GM21528 (cell line): ENCODE data around the gene ANXA1.

Source experiments
- ATAC-seq: cut with Tn5 transposase; IDR thresholded peaks from one replicate; pipeline ENCODE4 v1.9.1; 2021; ENCODE audit warnings: mild to moderate bottlenecking, moderate library complexity; ENCODE audit not compliant: unreplicated experiment, low FRiP score

ANXA1 gene

DNA sequence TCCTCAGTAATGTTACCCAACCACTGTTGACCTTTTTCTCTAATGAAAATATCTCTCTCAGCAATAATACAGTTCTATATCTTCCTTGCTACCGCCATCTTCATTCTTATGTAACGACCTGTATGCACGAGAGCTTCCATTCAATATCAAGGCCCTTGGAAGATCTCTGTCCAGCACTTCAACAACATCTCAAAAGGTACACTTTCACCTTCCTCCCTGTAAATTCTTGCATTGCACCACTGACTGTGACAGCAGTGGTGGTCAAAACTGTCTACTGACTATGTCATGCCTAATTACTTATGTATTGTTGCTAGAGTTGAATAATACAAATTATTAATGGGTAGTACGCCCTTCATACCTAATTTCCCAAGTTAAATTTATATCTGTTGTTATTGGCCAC lies 53.3 kb downstream of the ANXA1 start:
- no peak for ATAC-seq

DNA sequence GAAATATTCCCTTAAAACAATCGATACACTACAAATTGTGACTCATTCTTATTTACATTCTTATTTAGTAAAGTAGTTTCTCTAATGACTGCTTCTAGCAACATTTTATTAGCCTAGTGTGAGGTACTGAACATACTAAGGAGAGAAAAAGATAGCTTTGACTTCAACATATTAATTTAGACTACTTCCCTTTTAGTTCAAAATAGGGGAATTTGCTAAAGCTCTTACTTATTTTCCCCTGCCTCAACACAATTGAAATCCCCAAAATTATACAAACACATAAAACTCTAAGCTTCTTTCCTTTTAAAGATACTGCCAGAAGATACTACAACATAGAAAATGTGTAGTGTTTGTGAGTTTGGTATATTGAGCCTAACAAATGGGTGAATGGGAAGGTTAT lies 55.2 kb downstream of the ANXA1 start:
- no peak for ATAC-seq

DNA sequence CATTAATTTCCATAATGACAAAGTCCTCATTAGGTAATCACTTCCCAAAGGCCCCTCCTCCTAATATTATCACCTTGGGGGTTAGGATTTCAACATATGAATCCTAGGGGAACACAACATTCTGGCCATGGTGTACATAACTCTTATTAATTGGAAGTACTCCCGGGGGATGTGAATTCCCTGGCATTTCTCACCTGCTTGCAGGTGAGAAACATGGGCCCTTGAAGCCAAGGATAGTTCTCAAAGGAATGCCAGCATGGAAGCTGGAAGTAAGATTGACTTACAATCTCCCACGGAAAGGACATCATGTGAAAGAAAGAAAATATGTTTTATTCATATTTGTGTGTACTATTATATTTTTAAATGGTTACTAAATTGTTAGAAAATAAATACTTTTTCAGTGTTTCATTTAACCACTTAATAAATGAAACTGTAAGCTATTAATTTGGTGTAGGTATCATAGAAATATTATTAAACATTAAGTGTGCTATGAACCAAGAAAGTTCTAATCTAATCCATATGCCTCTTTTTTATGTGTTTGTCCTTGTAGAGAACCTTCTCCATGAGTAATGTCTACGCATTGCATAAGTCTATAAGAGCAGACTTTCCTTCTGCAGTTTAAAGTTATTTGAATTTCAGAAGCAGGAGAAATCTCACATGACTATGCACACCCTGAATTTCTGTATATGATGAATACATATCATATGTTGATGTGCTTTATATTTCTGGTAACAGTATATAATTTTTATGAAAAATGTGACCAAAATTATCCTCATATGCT lies 59.4 kb downstream of the ANXA1 start:
- no peak for ATAC-seq

DNA sequence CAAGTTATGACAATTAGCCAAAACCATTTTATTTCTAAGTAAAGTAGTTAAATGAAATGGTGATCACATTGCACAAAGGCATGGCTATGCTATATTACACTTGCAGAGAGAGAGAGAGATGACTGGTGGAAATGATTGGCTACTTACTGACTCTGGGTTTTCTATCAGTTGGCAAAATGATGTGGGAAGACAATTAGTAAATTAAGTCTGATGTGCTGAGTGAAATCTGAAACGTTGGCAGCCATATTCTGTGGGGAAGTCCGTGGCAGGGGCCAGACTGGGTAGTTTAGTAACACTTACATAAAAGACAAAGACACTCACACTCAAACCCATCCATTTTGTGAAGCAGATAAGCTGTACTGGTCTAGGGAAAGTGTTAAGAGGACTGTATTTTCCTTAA lies 61.6 kb downstream of the ANXA1 start:
- no peak for ATAC-seq

DNA sequence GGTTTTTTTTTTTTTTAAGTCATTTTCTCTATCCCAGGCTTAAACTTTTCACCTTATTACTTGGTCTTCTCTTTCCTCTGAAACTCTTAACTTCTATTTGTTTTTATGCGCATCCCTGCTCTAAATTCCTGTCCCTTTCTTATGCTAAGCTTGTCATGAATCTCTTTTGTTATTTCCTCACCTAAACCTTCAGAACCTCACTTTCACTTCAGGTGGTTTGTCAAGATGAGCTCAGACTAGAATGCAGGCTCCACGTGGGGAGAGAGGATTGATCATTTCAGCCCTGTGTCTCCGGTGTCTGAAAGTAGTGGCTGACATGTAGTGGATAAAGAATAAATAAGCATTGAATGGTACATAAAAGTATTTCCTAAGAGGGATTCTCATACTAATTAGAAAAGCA lies 63.6 kb downstream of the ANXA1 start:
- ATAC-seq = no peak

DNA sequence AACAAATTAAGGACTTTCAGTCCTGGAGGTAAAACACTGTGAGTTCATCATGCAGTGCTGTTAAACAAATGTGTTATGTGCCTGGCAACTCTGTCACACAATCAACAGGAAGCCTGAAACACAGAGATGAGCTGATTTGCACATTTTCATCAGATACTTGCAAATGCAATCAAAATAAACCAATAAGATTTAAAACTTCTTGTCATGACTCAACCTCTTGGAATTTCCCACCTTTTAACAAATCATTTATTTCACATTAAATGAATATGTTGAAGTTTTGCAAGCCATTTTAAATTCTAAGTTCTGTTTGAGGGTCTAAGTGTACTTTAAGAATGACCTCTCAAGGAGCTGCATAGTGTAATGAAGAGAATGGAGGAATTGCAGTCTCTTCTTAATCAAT lies 64.4 kb downstream of the ANXA1 start:
- no peak for ATAC-seq
